Adrenal gland (tissue), 5 donors: Measurements from ENCODE around the gene DDX5.

ENCODE experiments used
- POLR2A ChIP-seq, 2 donors: fragments of 450-650 bp; IDR thresholded peaks; one replicate each; pipeline ENCODE4 v1.6.1; 2017; ENCODE audit warnings: antibody characterized with exemption in 2 of 2, mild to moderate bottlenecking in 2 of 2, moderate library complexity in 1 of 2
- TF ChIP-seq, protein P1 (sequence below), 6 experiments: fragments of 450-650 bp in 4 of 6; fragments of 200-600 bp in 2 of 6; sonication (generic) in 1 of 6; IDR thresholded peaks; 1 replicate in 5 of 6; 2 replicates in 1 of 6; pipeline versions ENCODE4 v1.5.1 to v1.8.0; 2016 to 2021; ENCODE audit warnings: antibody characterized with exemption in 6 of 6, mild to moderate bottlenecking in 2 of 6, moderate library complexity in 1 of 6
- donor health status: DM: no; HTN: no; CAD: no.

DNA sequence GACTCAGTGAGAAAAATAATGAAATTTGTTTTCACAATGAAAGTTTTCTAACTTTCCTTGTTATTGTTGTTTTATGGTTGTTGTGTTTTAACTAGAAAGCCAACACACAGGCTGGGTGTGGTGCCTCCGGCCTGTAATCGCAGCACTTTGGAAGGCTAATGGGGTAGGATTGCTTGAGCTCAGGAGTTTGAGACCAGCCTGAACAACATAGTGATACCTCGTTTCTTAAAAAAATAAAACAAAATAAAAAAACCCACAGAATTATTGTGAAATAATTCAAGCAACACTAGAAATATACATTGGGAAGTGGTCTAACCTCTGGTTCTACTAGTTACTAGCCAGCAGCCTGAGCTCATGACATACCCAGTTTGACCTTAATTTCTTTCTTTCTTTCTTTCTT lies 56.5 kb downstream of the DDX5 start:
- TF ChIP-seq, protein P1, sequence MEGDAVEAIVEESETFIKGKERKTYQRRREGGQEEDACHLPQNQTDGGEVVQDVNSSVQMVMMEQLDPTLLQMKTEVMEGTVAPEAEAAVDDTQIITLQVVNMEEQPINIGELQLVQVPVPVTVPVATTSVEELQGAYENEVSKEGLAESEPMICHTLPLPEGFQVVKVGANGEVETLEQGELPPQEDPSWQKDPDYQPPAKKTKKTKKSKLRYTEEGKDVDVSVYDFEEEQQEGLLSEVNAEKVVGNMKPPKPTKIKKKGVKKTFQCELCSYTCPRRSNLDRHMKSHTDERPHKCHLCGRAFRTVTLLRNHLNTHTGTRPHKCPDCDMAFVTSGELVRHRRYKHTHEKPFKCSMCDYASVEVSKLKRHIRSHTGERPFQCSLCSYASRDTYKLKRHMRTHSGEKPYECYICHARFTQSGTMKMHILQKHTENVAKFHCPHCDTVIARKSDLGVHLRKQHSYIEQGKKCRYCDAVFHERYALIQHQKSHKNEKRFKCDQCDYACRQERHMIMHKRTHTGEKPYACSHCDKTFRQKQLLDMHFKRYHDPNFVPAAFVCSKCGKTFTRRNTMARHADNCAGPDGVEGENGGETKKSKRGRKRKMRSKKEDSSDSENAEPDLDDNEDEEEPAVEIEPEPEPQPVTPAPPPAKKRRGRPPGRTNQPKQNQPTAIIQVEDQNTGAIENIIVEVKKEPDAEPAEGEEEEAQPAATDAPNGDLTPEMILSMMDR (IDR thresholded peaks at IDR 0.05): no peak
- TF ChIP-seq POLR2A (IDR thresholded peaks at IDR 0.05): no peak
